HG02852 (cell line): Measurements from ENCODE around the gene MYL7.

Experiments
- ATAC-seq: cut with Tn5 transposase; IDR thresholded peaks from one replicate; pipeline ENCODE4 v1.9.1; 2021; ENCODE audit warnings: mild to moderate bottlenecking, moderate library complexity; ENCODE audit not compliant: unreplicated experiment

The MYL7 gene

DNA sequence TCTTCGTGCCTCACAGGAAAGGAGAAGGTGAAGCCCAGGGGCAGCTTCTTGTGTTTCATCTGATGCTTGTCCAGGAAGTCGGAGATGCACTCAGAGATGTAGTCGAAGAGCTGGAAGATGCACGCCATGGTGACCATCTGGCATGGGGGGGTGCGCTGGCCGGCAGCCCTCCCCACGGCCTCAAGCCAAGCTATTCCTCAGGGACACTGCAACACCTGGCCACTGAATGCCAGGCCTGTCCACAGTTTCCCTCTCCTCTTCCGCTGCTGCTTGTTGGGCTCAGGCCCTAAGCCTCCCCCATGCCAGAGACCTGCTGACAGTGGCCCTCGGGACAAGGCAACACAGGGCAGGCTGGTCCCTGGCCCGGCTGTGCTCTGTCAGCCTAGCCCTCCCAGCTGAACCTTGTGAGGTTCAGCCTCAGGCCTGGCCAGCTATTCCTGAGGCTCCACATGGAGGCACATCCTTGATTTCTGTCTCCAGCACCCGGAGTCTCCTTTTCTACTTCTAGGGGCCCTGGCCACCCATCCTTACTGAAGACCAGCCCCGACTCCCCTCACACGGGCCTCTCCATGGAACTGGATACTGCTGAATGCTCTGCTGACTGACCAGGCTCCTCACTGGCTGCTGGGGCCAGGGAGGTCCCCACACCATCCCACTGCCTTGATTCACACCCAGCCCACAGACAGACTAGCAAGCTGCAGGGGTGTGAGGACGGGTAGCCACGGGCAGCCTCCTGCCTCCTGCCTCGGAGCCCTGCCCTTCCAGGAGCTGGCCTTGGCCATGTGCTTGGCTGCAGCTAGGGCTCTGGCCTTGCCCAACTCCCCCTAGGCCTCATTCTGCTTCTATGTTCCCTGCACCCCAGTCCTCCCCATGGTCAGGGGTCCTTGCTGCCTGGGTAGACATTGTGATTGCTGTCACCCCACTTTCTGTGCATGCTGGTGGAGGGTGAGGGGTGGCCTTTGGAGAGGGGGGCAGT is 10.1 kb upstream of the MYL7 start:
- no peak for ATAC-seq

DNA sequence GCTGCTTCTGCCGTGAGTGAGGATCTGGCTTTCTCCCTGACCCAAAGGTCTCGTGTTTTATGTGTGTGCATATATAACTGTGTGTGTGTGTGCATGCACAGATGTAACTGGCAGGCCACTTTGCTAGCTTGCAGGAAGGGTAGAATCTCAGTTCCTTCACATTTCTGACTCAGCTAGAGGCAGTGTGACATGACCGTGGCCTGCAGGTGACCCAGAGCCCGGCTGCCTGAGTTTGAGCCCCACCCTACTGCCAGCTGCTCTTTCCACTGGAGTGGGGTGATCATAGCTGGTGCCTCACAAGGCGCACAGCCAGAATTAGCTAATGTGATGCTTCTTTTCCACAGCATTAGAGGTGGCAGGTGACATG is 9.3 kb upstream of the MYL7 start:
- ATAC-seq, result no peak

GRCh38 chr7:44149571-44150465 is 8.7 kb upstream of the MYL7 start:
- no peak for ATAC-seq

DNA sequence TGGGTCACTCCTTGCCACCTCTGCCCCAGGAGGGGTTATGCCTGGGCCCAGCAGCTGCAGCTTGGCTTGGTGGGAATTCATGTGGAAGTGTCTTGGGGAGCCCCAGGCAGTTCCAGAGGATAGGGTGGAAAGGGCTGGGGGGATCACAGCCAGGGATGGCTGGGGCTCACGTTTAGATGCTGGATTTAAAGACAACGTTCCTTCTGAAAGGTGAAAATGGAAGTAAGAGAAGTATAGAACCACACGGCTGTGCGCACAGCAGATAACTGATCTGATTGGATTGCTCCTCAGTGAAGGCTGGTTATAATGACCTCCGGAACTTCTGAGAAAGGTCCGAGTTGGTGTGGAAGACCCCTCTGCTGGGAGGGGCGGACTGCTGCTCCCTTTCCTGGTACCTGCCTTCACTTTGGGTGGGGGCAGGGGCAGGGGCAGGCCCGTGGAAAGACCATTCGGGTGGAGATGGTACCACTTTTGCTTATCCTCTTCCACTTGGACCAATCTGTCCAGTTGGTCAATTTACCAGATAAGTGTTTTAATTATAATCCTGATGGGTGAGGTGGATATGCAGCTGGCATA is 7.9 kb upstream of the MYL7 start:
- ATAC-seq, result no peak

DNA sequence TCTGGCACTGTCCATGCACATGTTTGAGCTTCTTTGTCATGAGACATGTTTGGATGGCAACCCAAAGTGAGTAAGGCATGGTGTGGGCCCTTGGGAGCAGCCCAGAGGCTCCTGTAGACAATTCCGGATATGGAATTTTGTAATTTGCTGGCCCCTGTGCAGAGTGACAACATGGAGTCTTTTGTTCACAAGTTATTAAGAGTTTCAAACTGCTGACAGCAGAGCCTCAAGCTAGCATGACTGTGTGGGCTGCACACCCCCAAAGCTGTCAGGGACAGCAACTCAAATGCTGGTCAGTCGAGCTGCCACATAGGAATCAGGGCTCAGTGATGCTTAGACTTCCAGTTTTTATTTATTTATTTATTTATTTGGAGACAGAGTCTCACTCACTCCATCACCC is 7.0 kb upstream of the MYL7 start:
- no peak for ATAC-seq

GRCh38 chr7:44147026-44147991 is 6.2 kb upstream of the MYL7 start:
- ATAC-seq, result no peak

DNA sequence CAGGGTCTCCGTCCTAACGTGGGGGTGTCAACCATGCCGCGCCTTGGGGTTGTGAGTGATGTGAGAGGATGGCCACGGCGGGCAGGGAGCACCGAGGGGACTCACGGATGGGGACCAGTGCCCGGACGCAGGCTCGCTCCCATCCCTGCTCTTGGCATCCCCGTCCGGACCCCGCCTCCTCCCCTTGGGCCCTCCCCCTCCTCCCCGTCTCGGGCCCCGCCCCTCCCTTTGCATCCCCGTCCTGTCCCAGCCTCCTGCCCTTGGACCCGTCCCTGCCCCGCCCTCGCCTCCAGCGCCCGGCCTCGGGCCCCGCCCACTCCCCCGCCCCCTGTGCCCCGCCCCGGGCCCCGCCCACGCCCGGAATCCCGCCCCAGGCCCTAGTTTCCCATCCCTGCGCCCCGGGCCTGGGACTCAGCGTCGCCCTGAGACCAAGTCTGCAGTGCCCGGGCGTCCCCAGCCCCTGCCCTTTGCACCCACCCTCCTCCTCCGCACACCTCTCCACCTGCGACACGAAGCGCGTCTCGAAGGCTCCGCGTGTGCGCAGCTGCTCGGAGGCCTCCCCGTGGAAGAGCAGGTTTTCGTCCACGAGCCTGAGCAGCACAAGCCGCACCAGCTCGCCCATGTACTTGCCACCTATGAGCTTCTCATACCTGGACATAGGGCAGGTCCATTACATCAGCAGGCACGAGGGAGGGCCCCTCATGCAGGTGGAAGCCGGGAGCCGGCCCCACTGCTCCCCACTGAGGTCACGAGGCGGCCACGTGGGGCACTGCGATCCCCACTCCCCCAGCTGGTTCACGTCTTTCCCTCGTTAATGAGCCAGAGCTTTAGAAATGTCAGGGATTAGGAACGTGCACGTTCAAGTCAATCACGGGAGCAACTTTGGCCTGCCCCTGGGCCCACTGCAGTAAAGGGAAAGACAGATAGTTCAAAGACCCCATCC is 5.1 kb upstream of the MYL7 start:
- no peak for ATAC-seq

DNA sequence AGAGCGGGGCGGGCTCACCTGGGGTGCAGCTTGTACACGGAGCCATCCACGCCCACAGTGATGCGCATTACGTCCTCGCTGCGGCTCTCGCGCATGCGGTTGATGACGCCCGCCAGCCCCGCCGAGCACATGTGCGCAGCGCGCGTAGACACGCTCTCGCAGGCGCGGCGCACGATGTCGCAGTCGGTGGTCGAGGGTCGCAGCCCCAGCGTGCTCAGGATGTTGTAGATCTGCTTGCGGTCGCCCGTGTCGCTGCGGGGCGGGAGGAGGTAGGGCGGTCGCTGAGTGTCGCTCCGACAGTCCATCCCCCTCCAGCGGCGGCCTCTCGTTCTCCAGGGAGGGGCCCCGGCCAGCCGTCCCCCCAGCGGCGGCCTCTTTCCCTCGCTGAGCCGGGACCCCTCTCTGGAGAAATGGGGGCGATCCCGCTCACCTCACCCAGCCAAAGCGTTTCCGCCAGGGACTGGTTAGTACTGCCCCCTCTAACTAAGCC is 4.4 kb upstream of the MYL7 start:
- no peak for ATAC-seq

- ATAC-seq, result no peak
Measured at GRCh38 chr7:44144968-44145478, 3.9 kb upstream of the MYL7 start.

- ATAC-seq, result no peak
Measured at GRCh38 chr7:44144426-44144967, 3.4 kb upstream of the MYL7 start.

DNA sequence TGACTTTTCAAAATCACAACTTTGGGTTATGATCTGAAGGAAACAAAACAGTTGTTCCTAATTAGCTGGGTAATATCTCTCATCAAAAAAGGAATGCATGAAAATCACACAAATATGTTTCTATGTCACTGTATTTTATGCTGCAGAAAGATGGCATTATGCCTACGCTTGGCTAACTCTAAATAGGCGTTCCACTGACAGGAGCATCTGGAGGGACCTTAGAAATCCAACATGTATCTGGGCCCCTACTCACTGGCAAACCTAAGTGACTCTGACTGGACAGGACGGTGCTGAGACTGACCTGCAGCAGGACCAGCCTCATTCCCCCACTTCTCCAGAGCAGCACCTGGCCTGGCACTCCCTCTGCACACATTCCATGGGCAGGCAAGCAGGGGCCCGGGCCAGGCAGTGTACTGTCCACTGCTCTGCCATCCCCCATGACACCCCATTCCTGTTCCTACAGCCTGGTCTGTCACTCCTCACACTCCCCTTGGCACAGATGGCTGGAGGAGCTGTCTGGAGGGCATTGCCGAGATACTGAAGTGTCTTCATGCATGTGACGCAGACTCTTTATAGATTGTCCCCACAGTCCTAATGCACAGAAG is 2.6 kb upstream of the MYL7 start:
- ATAC-seq, result no peak

DNA sequence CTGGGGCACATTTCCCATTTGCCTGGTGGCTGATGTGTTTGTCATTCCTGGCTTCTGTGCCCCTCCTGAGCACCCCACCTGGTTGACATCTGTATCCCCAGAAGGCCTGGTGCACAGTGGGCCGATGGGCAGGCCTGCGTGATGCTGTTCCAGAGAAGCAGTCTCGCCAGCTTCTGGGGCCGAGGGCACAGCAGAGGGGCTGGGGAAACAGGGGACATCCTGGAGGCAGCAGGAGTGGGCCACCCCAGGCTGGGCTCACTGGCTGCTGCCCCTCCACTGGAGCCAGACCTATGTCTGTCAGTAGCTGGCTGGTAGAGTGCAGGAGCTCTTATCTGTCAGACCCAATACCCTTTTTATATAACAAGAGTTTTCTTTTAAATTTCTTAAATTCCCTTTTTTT is 896 bp upstream of the MYL7 start:
- ATAC-seq, result no peak

DNA sequence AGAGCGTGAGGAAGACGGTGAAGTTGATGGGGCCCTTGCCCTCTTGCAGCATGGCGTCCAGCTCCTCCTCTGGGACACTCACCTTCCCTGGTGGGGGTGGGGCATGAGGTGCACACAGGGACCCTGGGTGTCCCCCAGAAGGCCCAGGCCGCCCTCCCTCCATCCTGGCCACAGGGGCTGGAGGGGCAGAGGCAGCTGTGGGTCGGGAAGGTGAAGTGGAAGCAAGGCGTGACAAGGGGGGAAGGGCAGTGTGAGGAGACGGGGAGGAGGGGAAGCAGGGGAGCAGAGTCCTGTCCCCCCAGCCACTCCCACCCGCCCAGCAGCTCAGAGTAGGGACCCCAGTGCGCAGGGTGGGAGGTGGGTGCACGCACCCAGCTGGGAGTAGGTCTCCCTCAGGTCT is 791 bp downstream of the MYL7 start:
- no peak for ATAC-seq

DNA sequence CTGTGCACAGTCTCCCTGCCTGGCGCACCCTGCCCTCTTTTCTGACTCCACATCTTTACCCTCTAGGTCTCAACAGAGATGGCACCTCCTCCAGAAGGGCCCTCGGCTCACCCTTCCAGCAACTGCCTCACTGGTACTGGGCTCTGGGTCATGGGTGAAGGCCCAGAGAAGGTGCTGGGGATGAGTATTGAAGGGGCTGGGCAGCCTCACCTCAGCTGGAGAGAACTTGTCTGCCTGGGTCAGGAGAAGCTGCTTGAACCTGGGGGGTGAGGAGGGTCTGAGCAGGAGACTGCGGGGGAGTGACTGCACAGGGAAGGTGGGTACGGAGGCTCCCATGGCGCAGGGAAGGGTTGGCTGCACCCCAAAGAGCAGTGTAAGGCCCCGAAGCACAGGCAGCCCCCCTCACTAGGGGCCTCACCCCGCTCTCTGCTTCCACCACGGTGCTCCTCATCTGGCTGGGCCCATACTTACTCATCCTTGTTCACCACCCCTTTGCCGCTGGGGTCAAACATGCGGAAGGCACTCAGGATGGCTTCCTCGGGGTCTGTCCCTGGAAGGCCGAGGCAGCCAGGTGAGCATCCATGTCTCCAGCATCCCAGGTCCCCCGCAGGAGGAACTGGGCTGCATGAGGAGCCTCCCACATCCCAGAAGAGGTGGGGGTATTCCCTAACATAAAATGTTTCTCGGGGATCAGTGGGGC is 1.7 kb downstream of the MYL7 start:
- no peak for ATAC-seq

- ATAC-seq, result no peak
Measured at GRCh38 chr7:44138698-44139097, 2.4 kb downstream of the MYL7 start.

DNA sequence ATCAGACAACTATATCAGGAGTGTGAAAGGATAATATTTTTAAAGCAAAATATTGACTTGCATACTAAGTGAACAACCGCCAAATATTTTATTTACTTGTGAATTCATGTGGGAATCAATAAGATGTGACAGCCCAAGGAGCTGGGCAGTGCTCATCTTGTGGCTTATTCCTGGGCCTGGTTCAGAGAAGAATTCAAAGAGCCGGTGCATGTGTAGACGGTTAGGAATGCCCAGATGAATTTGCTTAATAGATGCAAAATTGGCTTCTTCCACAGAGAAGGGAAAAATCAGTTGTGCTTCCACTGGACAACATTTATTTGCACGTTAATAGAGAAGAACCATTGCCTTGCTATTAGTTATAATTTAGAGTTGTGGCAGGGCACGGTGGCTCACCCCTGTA is 4.4 kb downstream of the MYL7 start:
- ATAC-seq, result no peak

DNA sequence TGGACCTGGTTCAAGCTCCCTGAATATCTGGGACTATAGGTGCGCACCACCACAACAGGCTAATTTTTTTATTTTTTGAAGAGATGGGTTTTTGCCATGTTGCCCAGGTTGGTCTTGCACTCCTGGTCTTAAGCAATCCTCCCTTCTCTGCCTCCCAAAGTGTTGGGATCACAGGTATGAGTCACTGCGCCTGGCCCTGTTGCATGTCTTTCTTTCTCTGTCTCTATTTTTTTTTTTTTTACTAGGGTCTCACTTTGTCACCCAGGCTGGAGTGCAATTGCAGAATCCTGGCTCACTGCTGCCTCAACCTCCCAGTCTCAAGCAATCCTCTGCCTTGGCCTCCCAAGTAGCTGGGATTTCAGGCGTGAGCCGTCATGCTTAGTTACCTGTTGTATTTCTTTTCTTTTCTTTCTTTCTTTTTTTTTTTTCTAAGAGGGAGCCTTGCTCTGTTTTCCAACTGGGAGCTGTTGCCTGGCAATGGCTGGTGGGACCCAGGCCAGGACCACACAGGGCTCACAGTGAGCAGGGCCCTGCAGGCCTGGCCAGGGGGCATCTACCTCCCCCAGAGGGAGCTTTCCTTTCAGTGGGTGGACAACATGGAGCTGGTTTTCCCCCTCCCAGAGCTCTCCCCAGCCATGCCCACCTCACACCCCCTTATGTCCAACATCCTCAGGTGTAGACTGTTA is 6.0 kb downstream of the MYL7 start:
- no peak for ATAC-seq
